Measurements from ENCODE around the gene PTPRC. TPM values are rescaled to one million over a fixed set of nuclear protein-coding genes. Genes with fewer than 3 reads are reported as not detected.

PTPRC gene
- total and polyA plus RNA-seq, 7 donors = 4.8 to 78.6 (median 12.5) TPM

DNA sequence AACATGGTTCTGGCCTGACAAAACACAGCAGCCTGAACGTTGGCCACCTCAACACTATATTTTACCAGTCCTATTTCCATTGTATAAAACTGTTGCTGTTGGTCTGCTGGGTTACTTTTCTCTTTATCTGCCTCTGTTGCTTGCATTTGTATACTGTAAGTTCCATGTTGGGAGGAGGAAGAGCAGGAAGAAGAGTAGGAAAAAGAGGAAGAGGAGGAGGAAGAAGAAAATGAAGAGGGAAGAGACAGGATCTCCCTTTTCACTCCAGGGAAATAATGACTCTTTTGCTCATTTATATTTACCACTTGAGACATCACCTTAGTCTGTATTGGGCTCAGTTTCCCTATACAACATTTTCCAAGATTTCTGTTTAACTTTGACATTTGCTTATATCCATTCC, 134.2 kb downstream of the PTPRC start:
- intact Hi-C loops (cut with DNase I) = no loop called here
- H3K4me1 ChIP-seq = no peaks in the 10 kb centered on the region
- no peaks in the 10 kb centered on the region for H3K9me3 ChIP-seq
- DNase-seq = no peak
- no peaks in the 10 kb centered on the region for H3K36me3 ChIP-seq
- no peaks in the 10 kb centered on the region for H3K27me3 ChIP-seq
- 73 to 79% methylated on average over 1 of the region's 1 CpG for WGBS, 2 donors
- TF ChIP-seq POLR2AphosphoS5 (IDR thresholded peaks at IDR 0.05) (no peak), POLR2A (IDR thresholded peaks at IDR 0.05) (no peak), EP300 (IDR thresholded peaks at IDR 0.05) (no peak)
- TF ChIP-seq, protein P1, sequence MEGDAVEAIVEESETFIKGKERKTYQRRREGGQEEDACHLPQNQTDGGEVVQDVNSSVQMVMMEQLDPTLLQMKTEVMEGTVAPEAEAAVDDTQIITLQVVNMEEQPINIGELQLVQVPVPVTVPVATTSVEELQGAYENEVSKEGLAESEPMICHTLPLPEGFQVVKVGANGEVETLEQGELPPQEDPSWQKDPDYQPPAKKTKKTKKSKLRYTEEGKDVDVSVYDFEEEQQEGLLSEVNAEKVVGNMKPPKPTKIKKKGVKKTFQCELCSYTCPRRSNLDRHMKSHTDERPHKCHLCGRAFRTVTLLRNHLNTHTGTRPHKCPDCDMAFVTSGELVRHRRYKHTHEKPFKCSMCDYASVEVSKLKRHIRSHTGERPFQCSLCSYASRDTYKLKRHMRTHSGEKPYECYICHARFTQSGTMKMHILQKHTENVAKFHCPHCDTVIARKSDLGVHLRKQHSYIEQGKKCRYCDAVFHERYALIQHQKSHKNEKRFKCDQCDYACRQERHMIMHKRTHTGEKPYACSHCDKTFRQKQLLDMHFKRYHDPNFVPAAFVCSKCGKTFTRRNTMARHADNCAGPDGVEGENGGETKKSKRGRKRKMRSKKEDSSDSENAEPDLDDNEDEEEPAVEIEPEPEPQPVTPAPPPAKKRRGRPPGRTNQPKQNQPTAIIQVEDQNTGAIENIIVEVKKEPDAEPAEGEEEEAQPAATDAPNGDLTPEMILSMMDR (IDR thresholded peaks at IDR 0.05) = no peak
- H3K4me3 ChIP-seq = no peak overlapping the region
- no peak overlapping the region for H3K27ac ChIP-seq

DNA sequence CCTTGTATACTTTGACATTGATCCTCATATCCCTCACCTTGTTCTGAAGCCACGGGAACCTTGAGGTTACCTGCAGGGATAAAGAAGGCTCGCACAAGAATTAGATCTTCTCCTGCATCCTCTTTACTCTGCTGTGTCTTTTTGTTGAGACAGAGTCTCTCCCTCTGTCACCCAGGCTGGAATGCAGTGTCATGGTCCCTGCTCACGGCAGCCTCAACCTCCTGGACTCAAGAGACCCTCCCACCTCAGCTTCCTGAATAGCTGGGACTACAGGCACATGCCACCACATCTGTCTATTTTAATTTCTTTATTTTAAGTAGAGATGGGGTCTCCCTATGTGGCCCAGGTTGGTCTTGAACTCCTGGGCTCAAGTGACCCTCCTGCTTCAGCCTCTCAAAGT, 134.7 kb downstream of the PTPRC start:
- Histone ChIP-seq H3K27me3 (no peaks in the 10 kb centered on the region), H3K36me3 (no peaks in the 10 kb centered on the region), H3K4me3 (no peak overlapping the region), H3K9me3 (no peaks in the 10 kb centered on the region), H3K4me1 (no peaks in the 10 kb centered on the region), H3K27ac (no peak overlapping the region)
- 87 to 94% methylated on average over 3 of the region's 3 CpGs for WGBS, 2 donors
- no peak for DNase-seq
- TF ChIP-seq POLR2AphosphoS5 (IDR thresholded peaks at IDR 0.05) (no peak), POLR2A (IDR thresholded peaks at IDR 0.05) (no peak), EP300 (IDR thresholded peaks at IDR 0.05) (no peak)
- TF ChIP-seq, protein P1 (IDR thresholded peaks at IDR 0.05) = no peak
- intact Hi-C loops (cut with DNase I) = no loop called here

DNA sequence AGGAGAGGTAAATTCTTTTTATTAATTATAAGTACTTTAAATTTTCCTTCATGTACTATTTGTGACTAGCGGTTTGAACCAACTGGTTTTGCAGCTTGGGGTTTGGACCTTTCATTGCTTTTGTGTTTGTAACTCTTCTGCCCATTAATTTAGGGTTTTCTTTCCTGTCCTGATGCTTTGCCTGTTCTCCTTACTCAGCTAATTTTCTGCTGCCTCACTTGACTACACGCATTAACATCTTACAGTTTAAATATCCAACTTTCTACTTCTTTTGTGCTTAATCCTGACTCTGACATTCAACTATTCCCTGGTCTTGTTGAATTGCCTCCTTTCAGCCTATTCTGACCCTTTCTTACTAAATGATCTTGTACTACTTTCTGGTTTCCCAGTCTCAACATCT, 135.6 kb downstream of the PTPRC start:
- intact Hi-C loops (cut with DNase I) = no loop called here

DNA sequence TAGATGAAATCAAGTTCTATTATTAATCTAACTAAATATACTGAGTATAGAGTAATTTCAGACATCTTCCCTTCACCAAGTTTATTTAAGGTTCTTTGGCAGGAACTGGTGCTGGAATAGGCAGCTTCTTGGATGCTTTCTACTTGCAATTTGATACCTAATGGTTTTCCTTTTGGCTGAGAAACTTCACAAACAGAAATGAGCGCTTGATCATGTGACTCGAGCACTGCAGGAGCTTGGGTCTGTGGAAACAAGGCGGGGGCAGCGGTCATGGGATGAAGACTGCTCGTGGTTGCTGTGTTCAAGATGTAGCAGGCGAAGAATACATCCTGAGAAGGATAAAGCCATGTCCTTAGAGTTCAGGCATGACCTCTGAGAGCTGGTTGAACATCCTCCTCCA, 136.8 kb downstream of the PTPRC start:
- 94 to 95% methylated on average over 6 of the region's 6 CpGs for whole genome bisulfite sequencing, 2 donors
- Histone ChIP-seq H3K9me3 (no peaks in the 10 kb centered on the region), H3K36me3 (no peaks in the 10 kb centered on the region), H3K27me3 (no peaks in the 10 kb centered on the region), H3K4me1 (no peaks in the 10 kb centered on the region), H3K27ac (peak overlapping the region in 2 of 4 donors; percentile 8 to 53), H3K4me3 (no peak overlapping the region)
- TF ChIP-seq EP300 (IDR thresholded peaks at IDR 0.05) (no peak), POLR2AphosphoS5 (IDR thresholded peaks at IDR 0.05) (no peak), POLR2A (IDR thresholded peaks at IDR 0.05) (no peak)
- TF ChIP-seq, protein P1 (IDR thresholded peaks at IDR 0.05) = no peak
- DNase-seq = no peak
- intact Hi-C loops (cut with DNase I) = no loop called here

More for the DNA sequence above, 135.6 kb downstream of the PTPRC start:
- Histone ChIP-seq H3K4me1 (no peaks in the 10 kb centered on the region), H3K4me3 (no peak overlapping the region), H3K36me3 (no peaks in the 10 kb centered on the region), H3K9me3 (no peaks in the 10 kb centered on the region), H3K27me3 (no peaks in the 10 kb centered on the region), H3K27ac (no peak overlapping the region)
- no peak for DNase-seq
- WGBS, 2 donors = 92 to 95% methylated on average over 2 of the region's 2 CpGs
- TF ChIP-seq EP300 (IDR thresholded peaks at IDR 0.05) (no peak), POLR2AphosphoS5 (IDR thresholded peaks at IDR 0.05) (no peak), POLR2A (IDR thresholded peaks at IDR 0.05) (no peak)
- TF ChIP-seq, protein P1 (IDR thresholded peaks at IDR 0.05) = no peak

DNA sequence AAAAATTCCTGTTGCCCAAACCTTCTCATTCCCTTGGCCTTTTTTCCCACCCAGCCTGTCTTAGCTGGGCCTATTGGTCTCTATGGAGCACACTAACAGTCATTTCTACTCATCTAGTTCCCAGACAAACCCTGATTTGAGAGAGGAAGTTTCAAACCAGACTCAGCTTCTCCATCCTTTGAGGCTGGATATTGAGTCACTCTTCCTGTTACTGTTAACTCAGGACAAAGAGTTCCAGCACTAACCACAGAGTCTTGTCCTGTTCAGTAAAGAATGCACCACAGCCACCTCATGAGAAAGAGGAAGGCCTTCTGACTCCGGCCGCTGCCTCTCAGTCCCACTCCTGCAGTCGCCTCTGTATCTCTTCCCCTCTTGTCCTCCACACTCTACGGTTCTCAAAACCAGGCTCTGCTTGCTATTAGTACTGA, 137.8 kb downstream of the PTPRC start:
- Histone ChIP-seq H3K27me3 (no peaks in the 10 kb centered on the region), H3K4me1 (no peaks in the 10 kb centered on the region), H3K4me3 (no peak overlapping the region), H3K9me3 (no peaks in the 10 kb centered on the region), H3K27ac (peak overlapping the region in 3 of 4 donors; percentile 19 to 64 (median 53)), H3K36me3 (no peaks in the 10 kb centered on the region)
- peak; percentile 71 for DNase-seq
- TF ChIP-seq POLR2AphosphoS5 (IDR thresholded peaks at IDR 0.05) (peak in 3 of 4 donors; percentile 11 to 55 (median 45)), EP300 (IDR thresholded peaks at IDR 0.05) (peak in 2 of 4 donors; percentile 42 to 78), POLR2A (IDR thresholded peaks at IDR 0.05) (no peak)
- TF ChIP-seq, protein P1 (IDR thresholded peaks at IDR 0.05) = no peak
- 69 to 90% methylated on average over 4 of the region's 4 CpGs for WGBS, 2 donors
- intact Hi-C loops (cut with DNase I) = no loop called here
